Sigmoid colon (tissue), 4 donors: ENCODE measurements around the gene NTM.

ENCODE experiments used
- CTCF ChIP-seq, 4 experiments: fragments of 450-650 bp in 3 of 4; fragments of 200-600 bp in 1 of 4; IDR thresholded peaks; one replicate each; pipeline ENCODE4 v1.5.1; 2016 to 2019; ENCODE audit warnings: antibody characterized with exemption in 4 of 4, mild to moderate bottlenecking in 3 of 4, moderate library complexity in 2 of 4
- EP300 ChIP-seq, 4 donors: sonication (generic); formaldehyde crosslinking; IDR thresholded peaks; one replicate each; pipeline ENCODE4 v1.6.1; 2017; ENCODE audit warnings: antibody characterized with exemption in 4 of 4
- POLR2A ChIP-seq, 2 donors: fragments of 450-650 bp; IDR thresholded peaks; one replicate each; pipeline ENCODE4 v1.6.1; 2016; ENCODE audit warnings: antibody characterized with exemption in 2 of 2, mild to moderate bottlenecking in 2 of 2, moderate library complexity in 2 of 2
- POLR2AphosphoS5 ChIP-seq, 4 donors: sonication (generic); formaldehyde crosslinking; IDR thresholded peaks; one replicate each; pipeline ENCODE4 v1.6.1; 2017; ENCODE audit warnings: antibody characterized with exemption in 4 of 4

DNA sequence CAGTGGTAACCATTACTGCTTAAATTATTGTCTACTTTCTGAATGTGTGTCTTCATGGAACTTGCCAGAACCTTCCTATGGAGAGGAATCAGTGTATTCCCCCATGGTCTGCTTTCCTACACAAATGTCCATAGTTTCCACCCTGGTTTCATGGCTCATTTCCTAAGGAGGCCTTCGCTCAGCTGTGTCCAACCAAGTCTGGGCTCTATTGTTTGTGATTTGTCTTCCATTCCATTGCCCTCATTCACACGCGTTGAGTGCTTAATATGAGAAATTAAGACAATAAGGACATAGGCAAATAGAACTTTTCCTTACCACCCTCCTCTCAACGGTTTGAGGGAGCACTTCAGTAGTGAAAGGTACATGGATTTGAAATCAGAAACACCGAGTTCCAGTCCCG lies 510.6 kb downstream of the NTM start:
- TF ChIP-seq CTCF (IDR thresholded peaks at IDR 0.05) (no peak), POLR2A (IDR thresholded peaks at IDR 0.05) (no peak), POLR2AphosphoS5 (IDR thresholded peaks at IDR 0.05) (no peak), EP300 (IDR thresholded peaks at IDR 0.05) (no peak)
